Measurements from ENCODE around the gene CCDC47.

CCDC47 gene

GRCh38 chr17:63786117-63786516 is 12.7 kb upstream of the CCDC47 start:
- no peak for DNase-seq (ENCODE audit: low read depth in 2 of 3, low spot score in 2 of 3)

- no peak for DNase-seq (ENCODE audit: low read depth in 2 of 3, low spot score in 2 of 3)
Measured at GRCh38 chr17:63785556-63785955, 12.2 kb upstream of the CCDC47 start.

- no peak for DNase-seq (ENCODE audit: low read depth in 2 of 3, low spot score in 2 of 3)
Measured at GRCh38 chr17:63783522-63783921, 10.1 kb upstream of the CCDC47 start.

- DNase-seq (ENCODE audit: low read depth in 2 of 3, low spot score in 2 of 3): no peak
Measured at GRCh38 chr17:63780928-63781327, 7.5 kb upstream of the CCDC47 start.

- no peak for DNase-seq (ENCODE audit: low read depth in 2 of 3, low spot score in 2 of 3)
Measured at GRCh38 chr17:63780507-63780906, 7.1 kb upstream of the CCDC47 start.

- DNase-seq (ENCODE audit: low read depth in 2 of 3, low spot score in 2 of 3): no peak
Measured at GRCh38 chr17:63775420-63775819, 2.0 kb upstream of the CCDC47 start.

GRCh38 chr17:63774969-63775265 is 1.5 kb upstream of the CCDC47 start:
- DNase-seq (ENCODE audit: low read depth in 2 of 3, low spot score in 2 of 3): no peak

GRCh38 chr17:63774141-63774968 is 958 bp upstream of the CCDC47 start, which contains the start of gene DDX42:
Gene DDX42, plus strand, starts transcription at chr17:63774170. Its CDS starts 12,880 bp downstream, at chr17:63787050.
- peak in 1 of 3 experiments; percentile 38 for DNase-seq (ENCODE audit: low read depth in 2 of 3, low spot score in 2 of 3)

GRCh38 chr17:63772801-63773271 is 561 bp downstream of the CCDC47 start:
- no peak for DNase-seq (ENCODE audit: low read depth in 2 of 3, low spot score in 2 of 3)

- no peak for DNase-seq (ENCODE audit: low read depth in 2 of 3, low spot score in 2 of 3)
Measured at GRCh38 chr17:63768433-63768832, 5.0 kb downstream of the CCDC47 start.

- no peak for DNase-seq (ENCODE audit: low read depth in 2 of 3, low spot score in 2 of 3)
Measured at GRCh38 chr17:63766754-63767153, 6.6 kb downstream of the CCDC47 start.

- DNase-seq (ENCODE audit: low read depth in 2 of 3, low spot score in 2 of 3): no peak
Measured at GRCh38 chr17:63764716-63765115, 8.7 kb downstream of the CCDC47 start.

- no peak for DNase-seq (ENCODE audit: low read depth in 2 of 3, low spot score in 2 of 3)
Measured at GRCh38 chr17:63762161-63763078, 11.0 kb downstream of the CCDC47 start.

- peak in 1 of 3 experiments; percentile 25 for DNase-seq (ENCODE audit: low read depth in 2 of 3, low spot score in 2 of 3)
Measured at GRCh38 chr17:63760771-63761539, 12.4 kb downstream of the CCDC47 start.

GRCh38 chr17:63758428-63758827 is 15.0 kb downstream of the CCDC47 start:
- DNase-seq (ENCODE audit: low read depth in 2 of 3, low spot score in 2 of 3): no peak

GRCh38 chr17:63754046-63754445 is 19.4 kb downstream of the CCDC47 start:
- no peak for DNase-seq (ENCODE audit: low read depth in 2 of 3, low spot score in 2 of 3)

GRCh38 chr17:63753215-63753614 is 20.2 kb downstream of the CCDC47 start:
- DNase-seq (ENCODE audit: low read depth in 2 of 3, low spot score in 2 of 3): no peak

- DNase-seq (ENCODE audit: low read depth in 2 of 3, low spot score in 2 of 3): no peak
Measured at GRCh38 chr17:63752707-63753106, 20.7 kb downstream of the CCDC47 start.

GRCh38 chr17:63751806-63752205 is 21.6 kb downstream of the CCDC47 start:
- no peak for DNase-seq (ENCODE audit: low read depth in 2 of 3, low spot score in 2 of 3)

- peak; percentile 92 to 98 (median 97) for DNase-seq (ENCODE audit: low read depth in 2 of 3, low spot score in 2 of 3)
Measured at GRCh38 chr17:63741408-63742173, 31.8 kb downstream of the CCDC47 start, which contains the start of gene STRADA. Gene STRADA, minus strand, starts transcription at chr17:63741799. Its CDS starts 13,430 bp downstream, at chr17:63728369.

GRCh38 chr17:63741143-63741407 is 32.3 kb downstream of the CCDC47 start:
- no peak for DNase-seq (ENCODE audit: low read depth in 2 of 3, low spot score in 2 of 3)
